ENCODE measurements around the gene SOX18.

DNA sequence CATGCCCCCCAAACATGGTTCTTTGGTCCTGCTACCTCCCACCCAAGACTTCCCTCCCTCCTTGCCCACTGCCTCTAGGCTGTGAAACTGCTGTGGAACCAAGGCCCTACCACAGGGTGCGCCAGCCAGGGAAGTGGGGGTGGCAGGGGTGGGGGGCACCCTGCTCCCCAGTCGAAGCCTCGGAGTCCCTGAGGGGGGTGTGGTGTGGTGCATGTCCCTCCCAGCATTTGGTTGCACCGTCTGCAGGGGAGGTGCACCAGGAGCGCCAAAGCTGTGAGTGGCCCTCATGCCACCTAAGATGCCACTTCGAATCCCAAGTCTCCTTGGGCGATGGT lies 28.1 kb upstream of the SOX18 start:
- TF ChIP-seq POLR2A (IDR thresholded peaks at IDR 0.05): no peak
- TF ChIP-seq, protein P1, sequence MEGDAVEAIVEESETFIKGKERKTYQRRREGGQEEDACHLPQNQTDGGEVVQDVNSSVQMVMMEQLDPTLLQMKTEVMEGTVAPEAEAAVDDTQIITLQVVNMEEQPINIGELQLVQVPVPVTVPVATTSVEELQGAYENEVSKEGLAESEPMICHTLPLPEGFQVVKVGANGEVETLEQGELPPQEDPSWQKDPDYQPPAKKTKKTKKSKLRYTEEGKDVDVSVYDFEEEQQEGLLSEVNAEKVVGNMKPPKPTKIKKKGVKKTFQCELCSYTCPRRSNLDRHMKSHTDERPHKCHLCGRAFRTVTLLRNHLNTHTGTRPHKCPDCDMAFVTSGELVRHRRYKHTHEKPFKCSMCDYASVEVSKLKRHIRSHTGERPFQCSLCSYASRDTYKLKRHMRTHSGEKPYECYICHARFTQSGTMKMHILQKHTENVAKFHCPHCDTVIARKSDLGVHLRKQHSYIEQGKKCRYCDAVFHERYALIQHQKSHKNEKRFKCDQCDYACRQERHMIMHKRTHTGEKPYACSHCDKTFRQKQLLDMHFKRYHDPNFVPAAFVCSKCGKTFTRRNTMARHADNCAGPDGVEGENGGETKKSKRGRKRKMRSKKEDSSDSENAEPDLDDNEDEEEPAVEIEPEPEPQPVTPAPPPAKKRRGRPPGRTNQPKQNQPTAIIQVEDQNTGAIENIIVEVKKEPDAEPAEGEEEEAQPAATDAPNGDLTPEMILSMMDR (IDR thresholded peaks at IDR 0.05): no peak
- TF ChIP-seq EP300 (IDR thresholded peaks at IDR 0.05): no peak

Data from upper lobe of left lung (tissue), 4 donors.